Peyer's patch (tissue), 4 donors: ENCODE data around the gene CNPY4. TPM values are rescaled to one million over a fixed set of nuclear protein-coding genes. Genes with fewer than 3 reads are reported as not detected.

Experiments used
- DNase-seq, 3 donors: peaks; one replicate each; pipeline ENCODE4 v3.0.0-alpha.2; 2017 to 2019
- H3K27ac ChIP-seq, 4 donors: fragments of 200-600 bp; sonication (generic); one replicate each; pipeline ENCODE4 v1.5.1; 2016 to 2019
- H3K27me3 ChIP-seq, 2 donors: fragments of 200-600 bp; sonication (generic); one replicate each; pipeline ENCODE4 v1.5.1; 2019
- H3K36me3 ChIP-seq, 3 donors: fragments of 200-600 bp; sonication (generic); one replicate each; pipeline ENCODE4 v1.5.1; 2016 to 2019
- H3K4me1 ChIP-seq, 4 donors: fragments of 200-600 bp; sonication (generic); one replicate each; pipeline ENCODE4 v1.5.1; 2016 to 2019
- H3K4me3 ChIP-seq, 4 donors: fragments of 200-600 bp; sonication (generic); 1 replicate in 3 of 4; 2 replicates in 1 of 4; pipeline ENCODE4 v1.5.1; 2016 to 2019; ENCODE audit warnings: mild to moderate bottlenecking in 1 of 4
- H3K9me3 ChIP-seq, 4 donors: fragments of 200-600 bp; sonication (generic); one replicate each; pipeline ENCODE4 v1.5.1; 2016 to 2019; ENCODE audit warnings: mild to moderate bottlenecking in 1 of 4
- POLR2A ChIP-seq, 2 donors: fragments of 450-650 bp; IDR thresholded peaks; one replicate each; pipeline ENCODE4 v1.5.1; 2017; ENCODE audit warnings: antibody characterized with exemption in 2 of 2, mild to moderate bottlenecking in 2 of 2, moderate library complexity in 2 of 2
- total RNA-seq, 4 donors: library from RNA; depleted of rRNA; stranded (reverse); fragments of >200 nt; gene quantifications; one replicate each; pipeline ENCODE4 v1.1.0, GENCODE V29; 2016
- TF ChIP-seq, protein P1 (sequence below), 6 experiments: fragments of 450-650 bp in 4 of 6; fragments of 200-600 bp in 2 of 6; sonication (generic) in 1 of 6; IDR thresholded peaks; one replicate each; pipeline ENCODE4 v1.5.1; 2017 to 2019; ENCODE audit warnings: antibody characterized with exemption in 6 of 6, mild to moderate bottlenecking in 3 of 6, moderate library complexity in 1 of 6

Gene CNPY4
- total RNA-seq, 4 donors from 2014 or later, result 4.6 to 23.9 (median 6.3) TPM

DNA sequence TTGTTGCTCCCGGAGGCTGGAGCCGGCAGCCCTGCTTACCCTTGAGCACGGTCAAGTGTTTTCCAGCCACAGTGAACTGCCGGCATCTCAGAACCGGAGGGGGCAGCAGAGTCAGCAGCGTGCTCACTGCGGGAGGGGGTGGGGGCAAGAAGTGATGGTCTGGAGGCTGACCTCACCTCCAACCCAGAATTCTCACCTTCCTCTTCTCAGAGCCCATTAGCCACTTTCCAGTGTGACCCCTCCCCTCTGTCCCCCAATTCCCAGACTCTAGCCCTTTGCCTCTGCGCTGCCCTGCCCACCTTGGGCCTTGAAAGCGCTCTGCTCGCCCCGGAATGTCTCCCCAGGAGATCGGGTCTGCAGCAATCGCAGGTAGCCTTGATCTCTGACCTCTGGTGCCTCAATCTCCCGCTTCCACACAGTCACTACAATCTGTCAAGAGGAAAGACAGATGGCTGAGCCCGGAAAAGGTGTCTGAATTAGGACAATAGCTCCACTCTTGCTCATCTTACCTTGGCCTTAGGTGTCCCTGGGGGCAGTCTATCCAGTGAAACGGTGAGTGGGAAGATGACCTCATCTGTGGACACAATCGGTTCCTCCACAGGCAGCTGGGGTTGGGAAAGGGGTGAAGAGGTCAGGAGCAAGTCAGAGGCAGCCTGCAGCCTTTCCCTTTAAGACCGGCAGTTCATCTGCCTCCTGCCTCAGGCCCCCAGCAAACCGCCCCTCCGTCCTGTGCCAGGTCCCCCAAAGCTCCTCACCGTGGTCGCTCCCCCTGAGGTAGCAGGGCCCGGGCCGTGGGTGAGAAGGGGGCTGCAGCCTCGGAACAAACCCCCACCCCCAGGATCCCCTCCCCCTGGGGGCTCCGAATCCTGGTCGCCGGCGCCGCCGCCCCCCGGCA is 38.1 kb downstream of the CNPY4 start:
- Histone ChIP-seq H3K4me3 (peak overlapping the region; percentile 80 to 95 (median 84)), H3K27ac (peak overlapping the region; percentile 77 to 95 (median 86)), H3K27me3 (no peaks in the 10 kb centered on the region), H3K36me3 (peaks cover 0 to 33% (median 0%) of the 10 kb centered on the region in 3 donors), H3K9me3 (no peaks in the 10 kb centered on the region), H3K4me1 (peaks cover 0 to 57% (median 11%) of the 10 kb centered on the region in 4 donors)
- peak in 1 of 2 donors; percentile 16 for TF ChIP-seq POLR2A (IDR thresholded peaks at IDR 0.05)
- TF ChIP-seq, protein P1, sequence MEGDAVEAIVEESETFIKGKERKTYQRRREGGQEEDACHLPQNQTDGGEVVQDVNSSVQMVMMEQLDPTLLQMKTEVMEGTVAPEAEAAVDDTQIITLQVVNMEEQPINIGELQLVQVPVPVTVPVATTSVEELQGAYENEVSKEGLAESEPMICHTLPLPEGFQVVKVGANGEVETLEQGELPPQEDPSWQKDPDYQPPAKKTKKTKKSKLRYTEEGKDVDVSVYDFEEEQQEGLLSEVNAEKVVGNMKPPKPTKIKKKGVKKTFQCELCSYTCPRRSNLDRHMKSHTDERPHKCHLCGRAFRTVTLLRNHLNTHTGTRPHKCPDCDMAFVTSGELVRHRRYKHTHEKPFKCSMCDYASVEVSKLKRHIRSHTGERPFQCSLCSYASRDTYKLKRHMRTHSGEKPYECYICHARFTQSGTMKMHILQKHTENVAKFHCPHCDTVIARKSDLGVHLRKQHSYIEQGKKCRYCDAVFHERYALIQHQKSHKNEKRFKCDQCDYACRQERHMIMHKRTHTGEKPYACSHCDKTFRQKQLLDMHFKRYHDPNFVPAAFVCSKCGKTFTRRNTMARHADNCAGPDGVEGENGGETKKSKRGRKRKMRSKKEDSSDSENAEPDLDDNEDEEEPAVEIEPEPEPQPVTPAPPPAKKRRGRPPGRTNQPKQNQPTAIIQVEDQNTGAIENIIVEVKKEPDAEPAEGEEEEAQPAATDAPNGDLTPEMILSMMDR (IDR thresholded peaks at IDR 0.05), result no peak
- DNase-seq, result peak in 1 of 3 donors; percentile 69

DNA sequence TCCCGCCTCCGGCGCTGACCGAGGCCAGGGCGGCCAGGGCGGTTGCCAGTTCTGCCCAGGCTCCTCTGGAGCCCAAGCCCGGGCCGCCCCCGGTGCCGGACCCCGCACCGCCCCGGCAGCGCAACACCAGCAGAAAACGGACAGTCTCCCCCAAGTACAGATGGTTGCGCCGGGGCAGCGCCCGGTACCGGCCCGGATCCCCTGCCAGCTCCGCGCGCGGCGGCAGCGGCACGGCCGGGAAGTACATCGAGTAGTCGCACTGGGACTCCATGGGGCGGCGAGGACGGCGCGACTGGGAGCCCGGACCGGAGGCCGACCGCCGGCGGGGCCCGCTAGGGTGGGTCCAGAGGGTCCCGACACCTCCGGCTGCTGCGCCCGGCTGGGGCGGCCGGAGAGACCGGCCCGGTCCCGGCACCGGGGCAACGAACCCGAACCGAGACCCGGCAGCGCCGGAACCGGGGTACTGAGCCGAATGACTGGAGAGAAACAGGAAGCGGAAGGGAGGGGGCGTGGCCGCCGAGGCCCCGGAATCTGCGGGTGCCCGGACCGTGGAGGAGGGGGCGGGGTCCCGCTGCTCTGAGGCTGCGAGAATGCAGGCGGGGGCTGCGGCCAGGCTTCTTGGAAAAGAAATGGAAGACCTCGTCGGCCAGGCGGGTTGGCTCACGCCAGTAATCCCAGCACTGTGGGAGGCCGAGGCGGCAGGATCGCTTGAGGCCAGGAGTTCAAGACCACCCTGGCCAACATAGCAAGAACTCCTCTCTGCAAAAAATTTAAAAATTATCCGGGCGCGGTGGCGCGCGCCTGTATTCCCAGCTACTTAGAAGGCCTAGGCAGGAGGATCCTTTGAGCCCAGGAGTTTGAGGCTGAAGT is 39.0 kb downstream of the CNPY4 start, which contains the start of gene TRAPPC14:
TRAPPC14 (minus strand) TSS at position 495 of the 870 bp plus-strand sequence; CDS start at position 271, 224 bp downstream.
- peaks cover 0 to 27% (median 0%) of the 10 kb centered on the region in 3 donors for H3K36me3 ChIP-seq
- peak; percentile 95 to 97 (median 96) for DNase-seq
- peak within 1 kb of the TSS; percentile 77 to 95 (median 86) for H3K27ac ChIP-seq
- TF ChIP-seq, protein P1 (IDR thresholded peaks at IDR 0.05), result peak in 2 of 6 experiments; percentile 7 to 16
- peak; percentile 49 to 61 for TF ChIP-seq POLR2A (IDR thresholded peaks at IDR 0.05)
- no peaks in the 10 kb centered on the region for H3K27me3 ChIP-seq
- no peaks in the 10 kb centered on the region for H3K9me3 ChIP-seq
- peaks cover 0 to 50% (median 13%) of the 10 kb centered on the region in 4 donors for H3K4me1 ChIP-seq
- H3K4me3 ChIP-seq, result peak within 1 kb of the TSS; percentile 80 to 95 (median 84)

DNA sequence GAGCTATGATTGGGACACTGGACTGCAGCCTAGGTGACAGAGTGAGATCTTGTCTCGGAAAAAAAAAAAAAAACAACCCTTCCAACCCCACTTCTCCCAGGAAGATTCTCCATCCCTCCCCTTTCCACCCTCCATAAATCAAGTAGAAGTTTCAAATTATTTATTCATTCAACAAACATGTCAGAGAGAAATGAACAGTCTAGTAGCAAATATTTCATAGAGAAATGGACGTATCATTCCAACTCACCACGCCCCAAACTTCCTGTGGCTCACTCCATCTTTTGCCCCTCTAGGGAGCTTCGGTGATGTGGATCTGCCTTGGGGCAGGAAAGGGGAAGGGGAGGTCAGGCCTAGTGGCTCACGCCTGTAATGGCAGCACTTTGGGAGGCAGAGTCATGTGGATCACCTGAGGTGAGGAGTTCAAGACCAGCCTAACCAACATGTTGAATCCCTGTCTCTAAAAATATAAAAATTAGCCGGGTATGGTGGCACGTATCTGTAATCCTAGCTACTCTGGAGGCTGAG is 39.7 kb downstream of the CNPY4 start:
- Histone ChIP-seq H3K27me3 (no peaks in the 10 kb centered on the region), H3K9me3 (no peaks in the 10 kb centered on the region), H3K27ac (peak overlapping the region in 3 of 4 donors; percentile 80 to 95 (median 92)), H3K4me1 (peaks cover 0 to 43% (median 13%) of the 10 kb centered on the region in 4 donors), H3K4me3 (peak overlapping the region; percentile 80 to 95 (median 84)), H3K36me3 (peaks cover 0 to 21% (median 0%) of the 10 kb centered on the region in 3 donors)
- DNase-seq, result no peak
- TF ChIP-seq POLR2A (IDR thresholded peaks at IDR 0.05), result no peak
- TF ChIP-seq, protein P1 (IDR thresholded peaks at IDR 0.05), result no peak

DNA sequence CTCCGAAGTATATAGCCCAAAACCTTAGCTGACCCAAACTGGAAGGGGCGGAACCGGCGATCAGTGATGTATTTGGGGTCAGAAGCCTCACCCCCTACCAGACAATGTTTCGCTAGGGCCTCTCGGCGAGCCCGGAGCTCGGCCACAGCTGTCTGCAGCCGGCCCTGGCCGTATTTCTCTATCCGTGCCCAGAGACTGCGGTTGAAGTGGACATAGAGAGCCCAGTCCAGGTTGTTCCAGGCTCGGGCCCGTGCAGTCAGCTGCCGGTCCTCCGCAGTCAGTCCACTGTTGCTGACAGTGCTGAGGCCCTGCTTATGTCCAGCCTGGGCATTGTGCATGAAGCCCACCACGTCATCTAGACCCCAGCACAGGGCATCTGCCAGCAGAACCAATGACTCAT is 40.6 kb downstream of the CNPY4 start:
- TF ChIP-seq, protein P1 (IDR thresholded peaks at IDR 0.05), result no peak
- no peak for TF ChIP-seq POLR2A (IDR thresholded peaks at IDR 0.05)
- Histone ChIP-seq H3K36me3 (peaks cover 0 to 18% (median 0%) of the 10 kb centered on the region in 3 donors), H3K27me3 (no peaks in the 10 kb centered on the region), H3K9me3 (no peaks in the 10 kb centered on the region), H3K27ac (no peak overlapping the region), H3K4me1 (peaks cover 0 to 34% (median 13%) of the 10 kb centered on the region in 4 donors), H3K4me3 (no peak overlapping the region)
- no peak for DNase-seq

DNA sequence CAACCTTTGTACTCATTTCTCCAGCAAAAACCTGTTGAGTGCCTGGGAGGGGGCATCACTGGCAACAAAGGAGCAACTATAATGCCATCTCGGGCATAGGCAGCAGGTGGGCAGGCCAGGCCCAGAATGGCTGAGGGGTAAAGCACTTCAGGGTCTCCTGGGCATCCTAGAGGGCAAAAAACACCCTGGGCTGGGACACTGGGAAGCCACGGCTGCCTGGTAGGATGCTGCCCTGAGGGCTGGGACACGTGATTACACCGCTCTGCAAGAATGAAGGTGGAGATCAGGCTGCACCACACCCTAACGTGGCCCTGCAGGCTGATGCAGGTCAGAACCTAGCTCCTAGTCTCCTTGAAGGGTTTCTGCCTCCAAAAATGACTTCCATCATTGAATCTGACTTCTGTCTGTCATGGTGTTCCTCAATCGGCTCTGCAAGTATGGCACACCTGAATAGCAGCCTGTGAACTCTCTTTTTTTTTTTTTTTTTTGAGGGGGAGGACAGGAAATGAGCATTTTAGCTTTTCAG is 43.6 kb downstream of the CNPY4 start:
- Histone ChIP-seq H3K4me1 (peaks cover 0 to 17% (median 7%) of the 10 kb centered on the region in 4 donors), H3K9me3 (no peaks in the 10 kb centered on the region), H3K27ac (peak overlapping the region in 3 of 4 donors; percentile 10 to 62 (median 32)), H3K4me3 (no peak overlapping the region), H3K27me3 (no peaks in the 10 kb centered on the region), H3K36me3 (no peaks in the 10 kb centered on the region)
- peak in 2 of 3 donors; percentile 37 to 74 for DNase-seq
- TF ChIP-seq, protein P1 (IDR thresholded peaks at IDR 0.05), result no peak
- no peak for TF ChIP-seq POLR2A (IDR thresholded peaks at IDR 0.05)
